ENCODE results near the gene MTA3.

DNA sequence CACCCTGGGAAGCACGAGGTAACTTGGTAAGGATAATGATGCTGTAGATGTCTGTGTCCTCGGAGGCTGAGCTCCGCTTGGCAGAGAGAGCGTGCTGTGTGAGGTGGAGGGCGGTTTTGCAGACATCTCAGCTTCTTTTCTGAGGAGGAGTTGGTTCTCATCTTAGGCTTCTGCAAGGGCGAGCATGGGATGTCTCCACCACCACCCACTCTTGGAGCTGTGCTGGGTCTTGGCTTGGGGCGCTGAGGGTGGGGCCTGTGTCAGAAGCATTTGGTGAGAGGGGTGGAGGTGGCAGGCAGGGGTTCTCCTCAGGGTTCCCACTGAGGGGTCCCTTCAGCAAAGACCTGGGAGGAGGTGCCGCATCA, 186.3 kb downstream of the MTA3 start:
- no peak for TF ChIP-seq POLR2A (IDR thresholded peaks at IDR 0.05; ENCODE audit: low read depth, low read length)
- TF ChIP-seq TAF1 (IDR thresholded peaks at IDR 0.05; ENCODE audit: borderline replicate concordance, low read depth, low read length), result no peak
- no peak for TF ChIP-seq POLR2AphosphoS5 (IDR thresholded peaks at IDR 0.05; ENCODE audit: low read depth, low read length)
